Esophagus muscularis mucosa (tissue), 4 donors: ENCODE data around the gene CABCOCO1. TPM values are rescaled to one million over a fixed set of nuclear protein-coding genes. Genes with fewer than 3 reads are reported as not detected.

Source experiments
- DNase-seq: peaks from one replicate; pipeline ENCODE4 v3.0.0-alpha.2; 2017; ENCODE audit errors: extremely low spot score
- H3K27ac ChIP-seq, 4 donors: fragments of 200-600 bp; sonication (generic); replicated peaks in 1 of 4; 1 replicate in 3 of 4; 2 replicates in 1 of 4; pipeline ENCODE4 v1.5.1; 2016 to 2019; ENCODE audit warnings: mild to moderate bottlenecking in 1 of 4
- H3K27me3 ChIP-seq, 4 donors: fragments of 200-600 bp; sonication (generic); one replicate each; pipeline versions ENCODE4 v1.5.1 to v1.6.0; 2016 to 2019
- H3K36me3 ChIP-seq, 4 donors: fragments of 200-600 bp; sonication (generic); one replicate each; pipeline ENCODE4 v1.5.1; 2016 to 2019
- H3K4me1 ChIP-seq, 4 donors: fragments of 200-600 bp; sonication (generic); one replicate each; pipeline ENCODE4 v1.5.1; 2016 to 2019
- H3K4me3 ChIP-seq, 4 donors: fragments of 200-600 bp; sonication (generic); 1 replicate in 2 of 4; 2 replicates in 2 of 4; pipeline ENCODE4 v1.5.1; 2016 to 2019; ENCODE audit warnings: mild to moderate bottlenecking in 4 of 4, moderate library complexity in 1 of 4
- H3K9me3 ChIP-seq, 4 donors: fragments of 200-600 bp; sonication (generic); 1 replicate in 3 of 4; 2 replicates in 1 of 4; pipeline ENCODE4 v1.5.1; 2016 to 2019
- CTCF ChIP-seq, 3 experiments: fragments of 200-600 bp in 2 of 3; fragments of 450-650 bp in 1 of 3; sonication (generic) in 2 of 3; IDR thresholded peaks; one replicate each; pipeline ENCODE4 v1.5.1; 2017 to 2019; ENCODE audit warnings: antibody characterized with exemption in 3 of 3, mild to moderate bottlenecking in 2 of 3, moderate library complexity in 1 of 3
- EP300 ChIP-seq: sonication (generic); formaldehyde crosslinking; IDR thresholded peaks from one replicate; pipeline ENCODE4 v1.6.1; 2017; ENCODE audit warnings: antibody characterized with exemption
- POLR2A ChIP-seq: fragments of 450-650 bp; IDR thresholded peaks from one replicate; pipeline ENCODE4 v1.6.1; 2017; ENCODE audit warnings: antibody characterized with exemption, moderate library complexity, mild to moderate bottlenecking, low read depth
- POLR2AphosphoS5 ChIP-seq, 2 donors: sonication (generic); formaldehyde crosslinking; IDR thresholded peaks; one replicate each; pipeline ENCODE4 v1.6.1; 2017; ENCODE audit warnings: antibody characterized with exemption in 2 of 2
- WGBS: methylation state at CpG from one replicate; pipeline ENCODE4 v1.1.5; 2018; 5-methylcytosine and 5-hydroxymethylcytosine counted together
- intact Hi-C: fragments of 100-400 bp; cut with DNase I; formaldehyde crosslinking; loops from one replicate; pipeline ENCODE4 v1.15.1; 2023
- total RNA-seq, 4 donors: library from RNA; depleted of rRNA; stranded (reverse); fragments of >200 nt; gene quantifications; one replicate each; pipeline versions ENCODE4 v1.1.0 to v1.2.1, GENCODE V29; 2016

The CABCOCO1 gene
- total RNA-seq, 4 donors from 2014 or later, result 0.83 to 2.7 (median 1.8) TPM

- TF ChIP-seq EP300, result no peak
- TF ChIP-seq POLR2AphosphoS5 (IDR thresholded peaks at IDR 0.05), result no peak
- TF ChIP-seq CTCF (IDR thresholded peaks at IDR 0.05), result no peak
- TF ChIP-seq POLR2A, result no peak
- no peaks in the 10 kb centered on the region for H3K36me3 ChIP-seq
- intact Hi-C loops, result no loop called here
- WGBS, result 78% methylated on average over 5 of the region's 5 CpGs
- H3K27me3 ChIP-seq, result no peaks in the 10 kb centered on the region
- no peaks in the 10 kb centered on the region for H3K9me3 ChIP-seq
- DNase-seq, result no peak
- no peak overlapping the region for H3K4me3 ChIP-seq
- H3K4me1 ChIP-seq, result peaks cover 0 to 3% (median 1%) of the 10 kb centered on the region in 4 donors
- H3K27ac ChIP-seq, result no peak overlapping the region
These were observed 45.1 kb upstream of the CABCOCO1 start for GRCh38 chr10:61617586-61617985.

- Histone ChIP-seq H3K27ac (no peak overlapping the region), H3K9me3 (no peaks in the 10 kb centered on the region), H3K4me1 (peaks cover 0 to 8% (median 7%) of the 10 kb centered on the region in 4 donors), H3K27me3 (no peaks in the 10 kb centered on the region), H3K4me3 (no peak overlapping the region), H3K36me3 (no peaks in the 10 kb centered on the region)
- intact Hi-C loops, result no loop called here
- WGBS, result 67% methylated on average over 2 of the region's 2 CpGs
- no peak for DNase-seq
- TF ChIP-seq POLR2A (no peak), POLR2AphosphoS5 (IDR thresholded peaks at IDR 0.05) (no peak), EP300 (no peak), CTCF (IDR thresholded peaks at IDR 0.05) (no peak)
These were observed 44.3 kb upstream of the CABCOCO1 start for GRCh38 chr10:61618388-61618961.

- TF ChIP-seq POLR2AphosphoS5 (IDR thresholded peaks at IDR 0.05) (no peak), POLR2A (no peak), CTCF (IDR thresholded peaks at IDR 0.05) (no peak), EP300 (no peak)
- Histone ChIP-seq H3K27me3 (no peaks in the 10 kb centered on the region), H3K9me3 (no peaks in the 10 kb centered on the region), H3K36me3 (no peaks in the 10 kb centered on the region), H3K4me3 (no peak overlapping the region), H3K4me1 (peaks cover 0 to 14% (median 12%) of the 10 kb centered on the region in 4 donors), H3K27ac (no peak overlapping the region)
- intact Hi-C loops, result no loop called here
- no peak for DNase-seq
These were observed 42.2 kb upstream of the CABCOCO1 start for GRCh38 chr10:61620506-61620905.

DNA sequence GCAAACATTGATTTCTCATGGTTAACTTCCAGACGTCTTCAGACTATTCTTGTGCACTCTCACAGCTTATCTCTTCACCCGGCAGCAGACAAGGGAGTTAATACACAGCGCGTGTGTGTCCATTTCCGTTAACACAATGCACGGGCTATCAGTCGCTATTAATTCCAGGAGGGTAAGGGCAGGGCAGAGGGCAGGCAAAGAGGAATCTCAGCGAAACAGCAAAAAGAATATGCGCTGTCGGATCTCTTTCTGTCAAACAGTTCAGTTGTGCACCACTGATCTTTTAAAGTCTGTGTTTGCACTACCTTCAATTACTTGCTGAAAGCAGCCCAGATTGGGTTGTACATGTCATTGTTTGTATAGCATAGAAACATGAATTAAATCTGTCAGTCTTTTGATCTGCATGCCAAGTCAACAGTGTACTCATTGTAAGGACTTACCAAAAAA lies 41.1 kb upstream of the CABCOCO1 start:
- H3K27me3 ChIP-seq, result no peaks in the 10 kb centered on the region
- no peak overlapping the region for H3K27ac ChIP-seq
- no peak for DNase-seq
- 78% methylated on average over 10 of the region's 10 CpGs for WGBS
- no peaks in the 10 kb centered on the region for H3K9me3 ChIP-seq
- H3K36me3 ChIP-seq, result no peaks in the 10 kb centered on the region
- H3K4me3 ChIP-seq, result no peak overlapping the region
- TF ChIP-seq POLR2AphosphoS5 (IDR thresholded peaks at IDR 0.05) (no peak), EP300 (no peak), CTCF (IDR thresholded peaks at IDR 0.05) (no peak), POLR2A (no peak)
- intact Hi-C loops, result no loop called here
- H3K4me1 ChIP-seq, result peaks cover 0 to 14% (median 12%) of the 10 kb centered on the region in 4 donors

GRCh38 chr10:61623161-61623560 lies 39.6 kb upstream of the CABCOCO1 start:
- Histone ChIP-seq H3K4me1 (peaks cover 0 to 18% (median 14%) of the 10 kb centered on the region in 4 donors), H3K4me3 (no peak overlapping the region), H3K27me3 (no peaks in the 10 kb centered on the region), H3K27ac (peak overlapping the region in 2 of 4 donors; percentile 1 to 14), H3K36me3 (no peaks in the 10 kb centered on the region), H3K9me3 (no peaks in the 10 kb centered on the region)
- WGBS, result 35% methylated on average over 4 of the region's 4 CpGs
- TF ChIP-seq EP300 (no peak), POLR2AphosphoS5 (IDR thresholded peaks at IDR 0.05) (no peak), POLR2A (no peak), CTCF (IDR thresholded peaks at IDR 0.05) (no peak)
- intact Hi-C loops, result no loop called here
- DNase-seq, result no peak
